HTERT RPE-1 (cell line): ENCODE data around the gene SLBP.
"Not testable (repeated sequence)": the region's sequence is repeated elsewhere in the genome, so short reads cannot be mapped to it uniquely, and the experiment has no call there.

Source experiments
- in situ Hi-C: fragments of 300-500 bp; cut with MboI; formaldehyde crosslinking; loops from 4 replicates; pipeline ENCODE4 v1.14.3; 2020; ENCODE audit warnings: low sequenced_read_pairs

The SLBP gene

GRCh38 chr4:1678244-1678643, 33.9 kb downstream of the SLBP start:
- in situ Hi-C loops: no loop called here

GRCh38 chr4:1676605-1677525, 35.3 kb downstream of the SLBP start:
- in situ Hi-C loops: no loop called here

DNA sequence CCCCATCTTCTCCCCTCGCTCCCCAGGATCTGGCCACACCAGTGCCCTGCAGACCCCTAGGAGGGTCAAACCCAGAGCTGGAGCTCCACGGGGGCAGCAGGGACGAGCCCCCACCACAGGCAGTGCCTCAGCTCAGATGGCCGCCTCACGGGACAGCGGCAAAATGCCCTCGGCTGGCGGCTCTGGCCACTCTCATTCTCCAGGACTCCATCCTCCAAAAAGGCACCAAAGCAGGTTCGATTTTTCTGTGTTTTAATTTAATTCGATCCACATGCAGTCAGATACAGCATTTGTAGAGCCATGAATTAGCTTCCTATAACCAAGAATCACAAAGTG, 36.3 kb downstream of the SLBP start:
- in situ Hi-C loops: no loop called here

- in situ Hi-C loops: no loop called here
These were observed 36.9 kb downstream of the SLBP start for GRCh38 chr4:1675136-1675801.

- in situ Hi-C loops: no loop called here
These were observed 37.4 kb downstream of the SLBP start for GRCh38 chr4:1674682-1675081.

DNA sequence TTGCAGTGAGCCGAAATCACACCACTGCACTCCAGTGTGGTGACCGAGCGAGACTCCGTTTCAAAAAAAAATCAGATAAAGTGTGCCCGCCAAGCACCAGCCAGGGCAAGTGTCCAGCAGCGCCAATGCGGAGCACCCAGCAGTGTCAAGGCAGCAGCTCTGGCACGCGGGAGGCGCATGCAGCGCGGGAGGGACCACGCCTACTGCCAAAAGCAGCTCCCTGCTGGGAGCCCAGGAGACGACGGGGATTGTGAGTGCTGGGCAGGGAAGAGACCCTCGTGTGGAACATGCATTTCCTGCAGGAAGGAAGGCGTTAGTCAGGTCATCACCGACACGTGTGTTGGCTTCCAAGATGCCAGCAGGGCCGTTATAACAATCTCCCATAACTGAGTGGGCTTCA, 38.4 kb downstream of the SLBP start:
- in situ Hi-C loops: no loop called here

- in situ Hi-C loops: not testable (repeated sequence)
These were observed 41.1 kb downstream of the SLBP start for GRCh38 chr4:1671011-1671410.

DNA sequence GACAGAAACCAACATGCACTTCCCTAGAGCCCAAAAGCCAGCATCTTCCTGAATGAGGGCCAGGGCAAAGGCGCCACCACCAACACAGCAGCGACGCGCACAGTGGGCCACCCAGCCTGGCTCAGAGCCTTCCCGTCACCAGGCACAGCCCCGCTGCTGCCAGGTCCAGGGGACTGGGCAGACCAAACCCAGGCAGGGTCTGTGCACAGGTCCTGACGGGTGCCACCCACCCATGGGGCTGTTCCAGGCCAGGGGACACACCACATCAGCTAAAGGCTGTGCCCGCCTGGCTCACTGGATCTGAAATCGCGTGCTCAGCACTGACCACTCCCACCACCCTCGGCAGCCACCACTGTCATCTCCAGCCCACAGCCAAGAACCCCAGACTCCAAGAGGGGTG, 41.8 kb downstream of the SLBP start:
- in situ Hi-C loops: no loop called here

DNA sequence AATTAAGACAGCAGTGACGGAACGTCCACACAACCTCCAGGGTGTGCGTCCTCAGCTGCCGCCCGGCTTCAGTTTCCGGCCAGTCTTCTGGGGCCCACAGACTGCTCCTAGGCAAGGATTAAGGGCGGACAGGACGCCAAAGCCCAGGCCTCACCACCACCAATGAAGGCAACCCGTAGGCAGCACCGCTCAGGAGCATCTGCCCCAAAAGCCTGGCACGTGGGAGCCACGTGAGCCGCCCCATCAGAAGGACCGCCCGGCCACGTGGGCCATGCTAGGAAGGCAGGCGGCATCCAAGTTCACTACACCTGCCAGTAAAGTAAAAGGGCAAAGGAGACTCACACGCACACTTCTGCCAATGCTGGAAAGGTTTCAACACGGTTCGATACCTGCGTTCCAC, 42.3 kb downstream of the SLBP start:
- in situ Hi-C loops: no loop called here

DNA sequence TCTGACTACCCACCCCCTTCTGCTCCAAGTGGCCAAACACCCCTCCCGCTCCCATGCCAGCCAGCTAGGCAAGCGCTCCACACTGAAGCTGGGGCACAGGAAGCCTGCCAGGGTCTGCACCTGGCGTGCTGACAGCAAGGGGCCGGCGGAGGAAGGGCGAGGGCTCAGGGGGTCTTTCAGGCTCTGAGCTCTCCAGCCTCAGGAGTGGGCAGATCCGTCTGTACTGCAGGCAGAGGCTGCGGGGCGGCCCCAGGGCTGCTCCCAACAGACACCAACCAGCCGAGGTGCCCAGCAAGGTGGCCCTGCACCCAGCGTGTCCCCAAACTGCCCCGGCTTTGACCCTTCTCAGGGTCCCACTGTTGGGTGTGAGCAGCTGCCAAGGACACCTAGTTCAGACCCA, 42.8 kb downstream of the SLBP start:
- in situ Hi-C loops: no loop called here

- in situ Hi-C loops: no loop called here
These were observed 43.7 kb downstream of the SLBP start for GRCh38 chr4:1668488-1668840.

GRCh38 chr4:1667273-1667672, 44.8 kb downstream of the SLBP start:
- in situ Hi-C loops: no loop called here

DNA sequence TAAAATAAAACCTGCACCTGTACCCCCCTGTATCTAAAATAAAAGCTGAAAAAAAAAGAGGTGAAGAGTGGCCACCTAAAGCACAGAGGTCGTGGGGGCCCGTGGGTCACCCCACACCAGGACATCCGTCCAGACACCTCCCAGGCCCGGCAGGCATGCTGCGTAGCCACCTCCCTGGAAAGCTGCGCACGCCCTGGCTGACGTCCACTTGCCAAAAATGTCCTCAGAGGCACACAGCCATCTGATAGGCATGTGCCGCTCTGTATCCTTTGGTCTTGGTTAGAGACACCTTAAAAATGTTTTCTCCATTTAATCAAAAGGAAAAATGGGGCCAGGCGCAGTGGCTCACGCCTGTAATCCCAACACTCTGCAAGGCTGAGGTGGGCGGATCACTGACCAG, 45.7 kb downstream of the SLBP start:
- in situ Hi-C loops: no loop called here

DNA sequence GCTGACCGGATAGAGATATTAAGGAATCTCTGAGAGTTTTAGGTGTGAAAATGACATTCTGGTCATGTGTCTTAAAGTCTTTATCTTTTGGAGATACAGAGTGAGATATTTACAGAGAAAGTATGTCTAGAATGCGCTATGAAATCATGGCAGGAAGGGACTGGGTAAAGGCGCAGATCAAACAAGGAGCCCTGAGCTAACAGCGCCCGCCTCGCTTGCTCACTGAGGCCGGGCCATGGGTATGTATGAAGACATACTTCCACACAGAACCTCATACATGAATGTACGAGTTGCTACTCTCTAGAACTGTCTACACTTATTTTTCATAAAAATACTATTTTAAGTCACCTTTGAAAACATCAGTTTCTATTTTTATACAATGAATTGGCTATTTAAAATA, 48.0 kb downstream of the SLBP start:
- in situ Hi-C loops: no loop called here

DNA sequence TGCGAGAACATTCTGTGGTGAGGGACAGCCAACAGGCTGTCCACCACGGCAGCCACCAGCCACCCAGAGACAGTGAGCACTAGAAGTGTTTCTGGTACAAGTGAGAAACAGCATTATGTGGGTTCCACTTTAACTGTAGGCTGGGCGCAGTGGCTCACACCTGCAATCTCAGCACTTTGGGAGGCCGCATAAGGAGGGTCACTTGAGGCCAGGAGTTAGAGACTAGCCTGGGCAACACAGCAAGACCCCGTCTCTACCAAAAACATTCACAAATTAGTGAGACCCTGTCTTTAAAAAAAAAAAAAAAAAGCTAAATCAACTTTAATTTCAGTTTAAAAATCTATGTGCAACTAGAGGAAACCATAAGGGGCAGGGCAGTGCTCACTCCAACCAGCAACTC, 48.6 kb downstream of the SLBP start:
- in situ Hi-C loops: no loop called here

GRCh38 chr4:1661695-1662094, 50.4 kb downstream of the SLBP start:
- in situ Hi-C loops: no loop called here

GRCh38 chr4:1660948-1661677, 51.0 kb downstream of the SLBP start:
- in situ Hi-C loops: no loop called here

DNA sequence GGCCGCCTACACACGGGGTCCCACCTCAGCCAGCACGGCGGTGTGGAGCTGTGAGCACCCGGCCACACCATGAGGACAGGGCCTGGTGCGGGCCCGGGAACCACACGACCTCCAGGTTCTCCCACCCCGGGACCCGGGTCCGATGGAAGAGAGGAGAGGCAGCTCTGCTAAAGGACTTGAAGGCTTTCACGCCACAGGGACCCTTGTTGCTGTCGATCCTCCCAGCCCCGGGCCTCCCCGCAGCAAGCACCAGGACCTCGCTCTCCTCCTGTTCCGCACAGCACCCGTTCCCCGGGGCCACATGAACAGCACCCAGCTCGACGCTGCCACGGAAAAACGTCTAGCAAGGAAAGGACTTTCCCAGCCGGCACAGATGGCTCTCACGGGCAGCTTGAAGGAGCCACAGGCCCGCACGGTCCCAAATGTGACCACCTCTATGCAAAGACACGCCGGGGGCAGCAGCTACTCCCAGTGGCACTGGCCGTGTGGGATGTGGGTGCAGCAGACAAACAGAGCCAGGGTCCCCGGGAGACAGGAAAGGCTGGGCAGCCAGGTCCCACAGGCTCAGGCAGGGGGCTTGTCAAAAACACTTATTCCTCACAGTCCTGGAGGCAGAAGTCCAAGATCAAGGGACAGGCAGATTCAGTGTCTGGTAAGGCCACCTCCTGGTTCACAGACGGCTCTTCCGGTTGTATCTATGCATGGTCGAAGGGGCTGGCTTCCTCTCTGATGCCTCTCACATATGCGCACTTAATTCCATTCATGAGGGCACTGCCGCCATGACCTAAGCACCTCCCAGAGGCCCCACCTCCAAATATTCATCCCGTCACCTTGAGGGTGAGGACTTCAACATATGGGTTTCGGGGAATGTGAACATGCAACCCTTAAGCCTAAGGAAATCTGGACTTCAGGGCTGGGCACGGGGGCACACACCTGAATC, 52.7 kb downstream of the SLBP start:
- in situ Hi-C loops: no loop called here

DNA sequence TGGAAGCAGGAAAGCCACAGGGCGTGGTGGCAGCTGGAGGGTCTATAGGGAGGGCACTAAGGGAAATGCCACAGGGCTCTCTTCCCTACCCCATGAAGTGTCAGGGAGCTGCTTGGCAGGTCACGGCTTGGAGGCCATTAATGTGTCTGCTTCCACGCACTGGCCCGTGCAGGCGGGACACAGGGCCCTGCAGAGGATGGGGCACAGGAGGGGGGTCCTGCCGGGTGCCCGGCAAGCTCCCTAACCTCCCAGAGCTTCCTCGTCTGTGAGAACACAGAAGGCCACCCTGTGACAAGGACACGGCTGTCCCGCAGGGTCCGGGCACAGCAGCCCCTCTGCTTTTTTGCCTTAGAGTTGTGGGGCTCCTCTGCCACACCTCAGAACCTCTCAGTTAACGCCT, 53.5 kb downstream of the SLBP start:
- in situ Hi-C loops: no loop called here

- in situ Hi-C loops: no loop called here
These were observed 54.0 kb downstream of the SLBP start for GRCh38 chr4:1658146-1658545.

GRCh38 chr4:1656986-1657385, 55.1 kb downstream of the SLBP start:
- in situ Hi-C loops: no loop called here
